RWPE1 (cell line): ENCODE measurements around the gene PLEKHN1.

Experiments
- CTCF ChIA-PET: fragments of 350-600 bp; sonication (Branson Sonifier 250); formaldehyde crosslinking; extraction: SDS; loops from one replicate; lab custom pipeline; 2021; lab: Yijun Ruan, JAX
- POLR2A ChIA-PET: fragments of 400-600 bp; formaldehyde crosslinking; extraction: SDS; loops from one replicate; lab custom pipeline; 2020; ENCODE audit warnings: antibody characterized with exemption; ENCODE audit not compliant: low non-redundant PET; lab: Yijun Ruan, JAX
- DNase-seq: peaks from one replicate; pipeline ENCODE4 v3.0.0; 2012; ENCODE audit warnings: low spot score
- H3K27ac ChIP-seq: fragments of 450-650 bp; 2 replicates; pipeline ENCODE4 v1.5.1; 2017
- TF ChIP-seq, protein P1 (sequence below): fragments of 450-650 bp; conservative IDR thresholded peaks from 2 replicates; pipeline ENCODE4 v1.5.1; 2017; ENCODE audit warnings: low read depth, mild to moderate bottlenecking

PLEKHN1 gene

DNA sequence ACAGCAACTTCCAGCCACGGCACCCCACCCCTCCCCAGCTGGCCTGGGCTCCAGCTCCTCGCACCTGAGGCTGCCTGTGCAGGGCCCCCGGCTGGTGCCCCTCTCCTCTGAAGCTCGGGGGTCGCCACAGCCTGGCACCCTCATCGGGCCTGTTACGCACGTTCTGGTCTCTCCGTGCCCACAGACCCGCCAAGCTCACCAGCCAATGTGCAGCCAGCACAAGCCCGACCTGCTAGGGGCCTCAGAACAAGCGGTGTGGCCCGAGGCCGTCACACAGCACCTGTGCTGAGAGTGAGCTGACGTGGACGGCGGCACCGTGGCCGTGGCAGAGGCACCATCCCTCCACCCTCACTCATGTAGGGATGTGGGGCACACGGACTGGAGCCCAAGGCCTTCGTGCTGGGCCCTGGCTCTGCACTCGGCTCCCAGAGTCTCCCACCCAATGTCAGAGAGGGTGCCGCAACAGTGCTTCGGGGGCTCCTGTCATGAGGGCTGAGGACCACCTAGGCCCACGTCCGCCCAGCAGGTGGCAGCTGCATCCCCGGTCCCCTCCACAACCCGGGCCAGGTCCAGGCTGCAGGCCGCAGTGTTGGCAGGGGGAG, 46.9 kb upstream of the PLEKHN1 start:
- TF ChIP-seq, protein P1, sequence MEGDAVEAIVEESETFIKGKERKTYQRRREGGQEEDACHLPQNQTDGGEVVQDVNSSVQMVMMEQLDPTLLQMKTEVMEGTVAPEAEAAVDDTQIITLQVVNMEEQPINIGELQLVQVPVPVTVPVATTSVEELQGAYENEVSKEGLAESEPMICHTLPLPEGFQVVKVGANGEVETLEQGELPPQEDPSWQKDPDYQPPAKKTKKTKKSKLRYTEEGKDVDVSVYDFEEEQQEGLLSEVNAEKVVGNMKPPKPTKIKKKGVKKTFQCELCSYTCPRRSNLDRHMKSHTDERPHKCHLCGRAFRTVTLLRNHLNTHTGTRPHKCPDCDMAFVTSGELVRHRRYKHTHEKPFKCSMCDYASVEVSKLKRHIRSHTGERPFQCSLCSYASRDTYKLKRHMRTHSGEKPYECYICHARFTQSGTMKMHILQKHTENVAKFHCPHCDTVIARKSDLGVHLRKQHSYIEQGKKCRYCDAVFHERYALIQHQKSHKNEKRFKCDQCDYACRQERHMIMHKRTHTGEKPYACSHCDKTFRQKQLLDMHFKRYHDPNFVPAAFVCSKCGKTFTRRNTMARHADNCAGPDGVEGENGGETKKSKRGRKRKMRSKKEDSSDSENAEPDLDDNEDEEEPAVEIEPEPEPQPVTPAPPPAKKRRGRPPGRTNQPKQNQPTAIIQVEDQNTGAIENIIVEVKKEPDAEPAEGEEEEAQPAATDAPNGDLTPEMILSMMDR: no peak
- ChIA-PET POLR2A (no interaction called here), CTCF (interaction anchor here (0.6 to 1.2 kb wide), 5 partner anchors 11 to 39 kb away, joined by 3 to 6 read pairs (median 4); no protein-coding TSS in a partner anchor)
- no peak overlapping the region for H3K27ac ChIP-seq
- no peak for DNase-seq

DNA sequence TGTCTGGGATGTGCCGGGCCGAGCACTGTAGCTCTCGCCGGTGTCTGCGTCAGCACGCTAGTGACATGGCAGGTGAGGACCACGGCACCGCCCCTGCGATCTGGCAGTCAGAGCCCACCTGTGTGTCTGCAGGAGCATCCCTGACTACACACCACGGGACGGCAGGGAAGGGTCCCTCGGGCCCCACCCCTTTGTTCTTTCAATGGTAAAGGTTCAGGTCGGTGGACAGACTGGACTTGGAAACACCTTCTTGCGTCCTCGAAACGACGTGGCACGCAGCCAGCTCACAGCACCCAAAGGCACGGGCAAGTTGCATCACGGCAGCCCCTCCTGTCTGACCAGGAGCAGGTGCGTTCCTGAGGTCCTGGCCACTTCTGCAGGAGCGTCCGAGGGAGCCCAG, 46.3 kb upstream of the PLEKHN1 start:
- POLR2A ChIA-PET: no interaction called here
- TF ChIP-seq, protein P1: no peak
- 0 out of 2 replicates have a peak overlapping the region, but pooled peaks have one; percentile 9 for H3K27ac ChIP-seq
- CTCF ChIA-PET: interaction anchor here (0.7 to 1.4 kb wide), 4 partner anchors 10 to 18 kb away, joined by 3 to 5 read pairs (median 4); no protein-coding TSS in a partner anchor
- DNase-seq: no peak

DNA sequence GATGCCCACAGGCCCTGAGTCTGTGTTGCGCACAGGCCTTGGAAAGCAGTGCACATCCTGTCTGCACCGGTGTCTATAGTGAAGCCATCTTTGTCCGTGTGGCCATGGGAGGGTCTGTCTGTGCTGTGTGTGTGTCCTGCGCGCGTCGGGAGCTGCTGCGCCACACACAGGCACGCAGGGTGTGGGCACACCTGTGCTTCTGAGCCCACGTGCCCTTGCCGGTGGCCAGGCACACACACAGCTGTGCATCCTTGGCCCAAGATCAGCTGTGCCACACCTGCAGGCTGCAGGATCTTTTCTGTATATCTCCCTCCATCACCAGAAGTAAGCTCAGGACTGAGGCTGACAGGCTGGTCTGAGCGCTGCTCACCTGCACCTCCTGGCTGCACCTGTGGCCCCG, 45.8 kb upstream of the PLEKHN1 start:
- ChIA-PET POLR2A (no interaction called here), CTCF (interaction anchor here (0.7 to 1.4 kb wide), 4 partner anchors 11 to 17 kb away, joined by 3 to 5 read pairs (median 4); no protein-coding TSS in a partner anchor)

DNA sequence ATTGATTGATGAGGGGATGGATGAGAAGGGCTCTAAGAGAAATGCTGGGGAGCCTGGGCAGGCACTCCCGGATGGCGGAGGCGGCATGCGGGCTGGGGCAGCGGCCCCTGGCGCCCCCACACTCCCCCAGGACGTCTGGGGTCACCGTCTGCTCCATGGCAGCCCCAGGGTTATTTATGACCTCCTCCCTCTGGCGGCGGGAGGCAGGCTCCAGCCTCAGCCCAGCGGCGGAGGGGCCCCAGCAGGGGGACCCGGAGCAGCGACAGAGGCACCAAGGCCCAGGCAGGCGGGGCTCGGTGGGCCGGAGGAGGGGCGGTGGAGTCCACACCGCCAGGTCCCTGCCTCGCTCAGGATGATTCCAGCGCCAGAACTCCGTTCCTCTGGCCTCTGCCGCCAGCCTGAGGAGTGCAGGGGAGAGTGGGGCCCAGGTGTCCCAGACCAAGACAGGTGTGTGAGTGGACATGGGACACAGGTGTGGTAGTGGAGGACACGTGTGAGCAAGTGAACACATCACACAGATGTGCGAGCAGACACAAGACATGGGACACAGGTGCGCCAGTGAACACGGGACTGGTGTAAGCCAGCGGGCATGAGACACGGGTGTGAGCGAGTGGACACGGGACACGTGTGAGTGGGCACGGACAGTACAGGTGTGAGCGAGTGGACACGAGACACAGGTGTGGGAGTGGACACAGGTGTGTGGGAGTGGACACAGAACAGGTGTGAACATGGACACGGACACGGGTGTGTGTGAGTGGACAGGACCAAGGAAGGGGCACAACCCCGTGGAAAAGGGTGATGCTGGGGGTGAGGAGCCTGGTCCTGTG, 45.1 kb upstream of the PLEKHN1 start:
- CTCF ChIA-PET: interaction anchor here (0.7 to 1.4 kb wide), 2 partner anchors 16 to 17 kb away, joined by 4 read pairs; no protein-coding TSS in a partner anchor
- TF ChIP-seq, protein P1: peak; percentile 21; the same call in 1 of the 2 replicates
- DNase-seq: peak; percentile 70
- H3K27ac ChIP-seq: 0 out of 2 replicates have a peak overlapping the region, but pooled peaks have one; percentile 9
- POLR2A ChIA-PET: no interaction called here

More for the DNA sequence above, 45.8 kb upstream of the PLEKHN1 start:
- H3K27ac ChIP-seq: 0 out of 2 replicates have a peak overlapping the region, but pooled peaks have one; percentile 9
- DNase-seq: no peak
- TF ChIP-seq, protein P1: no peak

DNA sequence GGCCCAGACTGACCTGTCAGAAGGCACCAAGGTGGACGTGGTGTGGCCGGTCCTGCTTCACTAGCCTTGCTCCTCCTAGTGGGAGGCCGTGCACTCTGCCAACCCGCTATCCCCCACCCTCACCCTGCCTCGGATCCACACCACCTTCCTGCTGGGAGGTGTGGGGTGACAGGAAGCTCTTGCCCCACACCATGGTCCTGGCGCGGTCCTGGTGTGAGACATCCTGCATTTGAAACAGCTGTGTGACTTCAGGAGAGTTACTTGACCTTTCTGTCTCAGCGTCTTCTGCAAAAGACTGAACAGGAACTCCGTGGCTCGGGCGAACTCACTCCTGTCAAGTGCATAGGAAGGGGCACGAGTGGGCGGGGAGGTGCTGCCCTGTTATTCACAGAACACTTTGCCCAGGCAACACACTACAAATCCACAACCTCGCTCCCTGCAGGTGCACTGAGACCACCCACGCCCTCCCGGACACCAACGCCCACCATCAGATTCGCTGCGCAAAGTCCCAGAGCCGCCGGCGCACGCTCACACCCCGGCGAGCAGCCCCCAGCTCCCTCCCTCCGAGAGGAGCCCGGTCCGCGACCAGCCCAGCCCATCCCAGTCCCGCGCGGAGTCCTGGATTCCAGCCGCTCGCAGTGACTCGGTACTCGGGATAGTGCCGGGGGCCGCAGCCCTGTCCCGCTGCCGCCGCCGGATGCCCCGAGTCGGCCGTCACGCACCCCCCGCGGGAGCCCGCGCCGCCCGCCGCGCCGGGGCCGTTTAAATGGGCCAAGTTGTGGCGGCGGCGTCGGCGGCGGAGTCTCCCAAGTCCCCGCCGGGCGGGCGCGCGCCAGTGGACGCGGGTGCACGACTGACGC, 42.9 kb upstream of the PLEKHN1 start, which contains the start of gene SAMD11:
Gene SAMD11, plus strand, starts transcription at position 793 of the 860 bp plus-strand sequence. CDS start 509 bp downstream, outside the sequence.
- TF ChIP-seq, protein P1: no peak
- POLR2A ChIA-PET: no interaction called here
- DNase-seq: peak; percentile 50
- CTCF ChIA-PET: interaction anchor here (0.6 to 1.8 kb wide), 3 partner anchors 15 to 18 kb away, joined by 3 to 7 read pairs (median 4); no protein-coding TSS in a partner anchor
- H3K27ac ChIP-seq: no peak within 1 kb of the TSS
